Loucy (cell line): Measurements from ENCODE around the gene RILPL2.

ENCODE experiments used
- H2AFZ ChIP-seq: fragments of 200-600 bp; sonication (generic); 2 replicates; pipeline ENCODE4 v1.6.0; 2016; ENCODE audit warnings: antibody characterized with exemption, mild to moderate bottlenecking, low read length, moderate library complexity
- H3F3A ChIP-seq: fragments of 200-600 bp; 2 replicates; pipeline ENCODE4 v1.6.0; 2016; ENCODE audit warnings: antibody characterized with exemption, low read depth, mild to moderate bottlenecking
- H3K27me3 ChIP-seq: fragments of 200-600 bp; sonication (generic); 2 replicates; pipeline ENCODE4 v1.6.1; 2014; ENCODE audit warnings: low read length, mild to moderate bottlenecking; ENCODE audit not compliant: insufficient read depth, poor library complexity, severe bottlenecking
- H3K36me3 ChIP-seq: fragments of 200-600 bp; sonication (generic); 2 replicates; pipeline ENCODE4 v1.6.1; 2016; ENCODE audit warnings: low read length; ENCODE audit not compliant: insufficient read depth
- H3K4me1 ChIP-seq: fragments of 200-600 bp; sonication (generic); 2 replicates; pipeline ENCODE4 v1.5.1; 2014; ENCODE audit warnings: low read length, mild to moderate bottlenecking; ENCODE audit not compliant: insufficient read depth, poor library complexity, severe bottlenecking
- H3K4me2 ChIP-seq: fragments of 200-600 bp; sonication (generic); 2 replicates; pipeline ENCODE4 v1.6.0; 2014; ENCODE audit warnings: antibody characterized with exemption, low read length, low read depth, mild to moderate bottlenecking; ENCODE audit not compliant: poor library complexity, severe bottlenecking
- H3K4me3 ChIP-seq: fragments of 200-600 bp; sonication (generic); 2 replicates; pipeline ENCODE4 v1.5.1; 2014; ENCODE audit warnings: low read length, mild to moderate bottlenecking, mixed read lengths; ENCODE audit not compliant: poor library complexity, severe bottlenecking
- H3K79me2 ChIP-seq: fragments of 200-600 bp; sonication (generic); 2 replicates; pipeline ENCODE4 v1.6.1; 2014; ENCODE audit warnings: low read length; ENCODE audit not compliant: insufficient read depth
- H3K9ac ChIP-seq: fragments of 200-600 bp; sonication (generic); 2 replicates; pipeline ENCODE4 v1.6.0; 2014; ENCODE audit warnings: mild to moderate bottlenecking, low read depth, low read length, moderate library complexity; ENCODE audit not compliant: poor library complexity, severe bottlenecking
- H3K9me2 ChIP-seq: fragments of 200-600 bp; sonication (generic); replicated peaks from 2 replicates; pipeline ENCODE4 v1.6.1; 2016; ENCODE audit warnings: low read depth, low read length, mixed read lengths
- H3K9me3 ChIP-seq: fragments of 200-600 bp; sonication (generic); 2 replicates; pipeline ENCODE4 v1.6.1; 2014; ENCODE audit warnings: mild to moderate bottlenecking, antibody characterized with exemption, low read length, low read depth; ENCODE audit not compliant: insufficient read depth
- H4K20me1 ChIP-seq: fragments of 200-600 bp; sonication (generic); 2 replicates; pipeline ENCODE4 v1.6.0; 2014; ENCODE audit warnings: antibody characterized with exemption, low read length, mild to moderate bottlenecking; ENCODE audit not compliant: insufficient read depth, poor library complexity, severe bottlenecking
- CTCF ChIP-seq: fragments of 200-600 bp; sonication (generic); conservative IDR thresholded peaks from 2 replicates; pipeline ENCODE4 v1.5.1; 2014; ENCODE audit warnings: mild to moderate bottlenecking, antibody characterized with exemption, low read length
- EZH2phosphoT487 ChIP-seq: fragments of 200-600 bp; IDR thresholded peaks from 2 replicates; pipeline ENCODE4 v1.6.1; 2018; ENCODE audit warnings: antibody characterized with exemption, mild to moderate bottlenecking, moderate library complexity, borderline replicate concordance

RILPL2 gene

GRCh38 chr12:123444092-123445026, 7.9 kb upstream of the RILPL2 start:
- Histone ChIP-seq H3K9ac (no peak overlapping the region), H3K4me2 (no peak overlapping the region), H3K4me1 (no peaks in the 10 kb centered on the region), H3K27me3 (no peaks in the 10 kb centered on the region), H3K9me3 (no peaks in the 10 kb centered on the region), H3F3A (no peaks in the 10 kb centered on the region), H3K79me2 (no peaks in the 10 kb centered on the region), H3K9me2 (no peaks in the 10 kb centered on the region), H3K36me3 (no peaks in the 10 kb centered on the region), H2AFZ (no peak overlapping the region), H4K20me1 (no peaks in the 10 kb centered on the region), H3K4me3 (no peak overlapping the region)
- no peak for TF ChIP-seq CTCF

- no peak overlapping the region for H3K4me3 ChIP-seq
- no peak overlapping the region for H2AFZ ChIP-seq
- H3K9me3 ChIP-seq = no peaks in the 10 kb centered on the region
- H3K9me2 ChIP-seq = no peaks in the 10 kb centered on the region
- H3K4me2 ChIP-seq = no peak overlapping the region
- H3K9ac ChIP-seq = no peak overlapping the region
- H4K20me1 ChIP-seq = no peaks in the 10 kb centered on the region
- no peaks in the 10 kb centered on the region for H3K36me3 ChIP-seq
- no peaks in the 10 kb centered on the region for H3F3A ChIP-seq
- H3K4me1 ChIP-seq = no peaks in the 10 kb centered on the region
- no peak for TF ChIP-seq CTCF
- H3K27me3 ChIP-seq = no peaks in the 10 kb centered on the region
- no peaks in the 10 kb centered on the region for H3K79me2 ChIP-seq
Measured at GRCh38 chr12:123442774-123443173, 6.3 kb upstream of the RILPL2 start.

GRCh38 chr12:123441523-123442164, 5.2 kb upstream of the RILPL2 start:
- no peaks in the 10 kb centered on the region for H3K79me2 ChIP-seq
- H4K20me1 ChIP-seq = no peaks in the 10 kb centered on the region
- H3K9me3 ChIP-seq = no peaks in the 10 kb centered on the region
- H2AFZ ChIP-seq = no peak overlapping the region
- no peaks in the 10 kb centered on the region for H3K27me3 ChIP-seq
- H3K9ac ChIP-seq = no peak overlapping the region
- H3F3A ChIP-seq = no peaks in the 10 kb centered on the region
- no peaks in the 10 kb centered on the region for H3K9me2 ChIP-seq
- TF ChIP-seq CTCF = no peak
- no peak for TF ChIP-seq EZH2phosphoT487
- H3K4me1 ChIP-seq = peaks cover 3% of the 10 kb centered on the region
- no peaks in the 10 kb centered on the region for H3K36me3 ChIP-seq
- H3K4me3 ChIP-seq = no peak overlapping the region
- H3K4me2 ChIP-seq = no peak overlapping the region
